ENCODE measurements around the gene USF1.

DNA sequence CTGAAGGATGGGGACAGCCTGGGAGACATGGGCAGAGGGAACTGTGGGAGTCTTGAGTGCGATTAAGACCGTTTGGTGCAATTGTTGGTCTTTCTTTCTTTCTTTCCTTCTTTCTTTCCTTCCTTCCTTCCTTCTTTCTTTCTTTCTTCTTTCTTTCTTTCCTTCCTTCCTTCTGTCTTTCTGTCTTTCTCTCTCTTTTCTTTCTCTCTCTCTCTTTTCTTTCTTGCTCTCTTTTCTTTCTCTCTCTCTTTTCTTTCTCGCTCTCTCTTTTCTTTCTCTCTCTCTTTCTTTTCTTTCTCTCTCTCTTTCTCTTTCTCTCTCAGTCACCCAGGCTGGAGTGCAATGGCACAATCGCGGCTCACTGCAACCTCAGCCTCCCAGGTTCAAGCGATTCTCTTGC is 49.5 kb upstream of the USF1 start:
- no peak for TF ChIP-seq POLR2A (IDR thresholded peaks at IDR 0.05; ENCODE audit: low read length)
- TF ChIP-seq GATA1 (IDR thresholded peaks at IDR 0.05; ENCODE audit: low read depth, low read length): no peak
